Upper lobe of left lung (tissue), 4 donors: ENCODE data around the gene SDK1.

Source experiments
- CTCF ChIP-seq, 6 experiments: fragments of 450-650 bp in 4 of 6; fragments of 200-600 bp in 2 of 6; sonication (generic) in 2 of 6; IDR thresholded peaks; one replicate each; pipeline ENCODE4 v1.5.1; 2016 to 2019; ENCODE audit warnings: antibody characterized with exemption in 6 of 6
- POLR2A ChIP-seq, 4 donors: fragments of 450-650 bp; IDR thresholded peaks; one replicate each; pipeline ENCODE4 v1.5.1; 2016 to 2017; ENCODE audit warnings: antibody characterized with exemption in 4 of 4, mild to moderate bottlenecking in 2 of 4

- TF ChIP-seq CTCF (IDR thresholded peaks at IDR 0.05) (no peak), POLR2A (IDR thresholded peaks at IDR 0.05) (no peak)
These were observed 965.4 kb downstream of the SDK1 start for GRCh38 chr7:4266270-4267040.
